ENCODE measurements around the gene GJD4. TPM values are rescaled to one million over a fixed set of nuclear protein-coding genes. Genes with fewer than 3 reads are reported as not detected.

GJD4 gene
- total and polyA plus RNA-seq, 4 donors, result not detected

DNA sequence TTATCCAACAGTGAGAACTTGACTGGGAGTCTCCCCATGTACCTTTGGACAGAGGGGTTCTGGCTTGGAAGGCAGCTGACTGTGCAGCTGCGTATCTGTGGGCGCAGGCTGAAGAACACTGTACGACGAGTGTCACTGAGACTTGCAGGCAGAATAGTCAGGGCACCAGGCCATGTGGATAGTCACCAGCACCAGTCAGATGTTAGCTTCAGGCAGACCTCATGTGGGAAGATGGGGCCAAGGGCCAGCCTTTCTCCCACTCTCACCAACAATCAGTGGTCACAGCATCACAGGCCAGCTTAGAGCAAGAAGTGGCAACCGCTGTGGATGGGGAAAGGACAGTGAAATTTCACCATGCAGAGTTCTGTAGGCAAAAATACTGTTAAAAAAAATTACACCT, 43.4 kb upstream of the GJD4 start:
- DNase-seq (ENCODE audit: low spot score), result no peak
- no peak overlapping the region for H3K9ac ChIP-seq (ENCODE audit: low read depth in 1 of 2, low read length in 2 of 2)
- TF ChIP-seq HNF4G (IDR thresholded peaks at IDR 0.05) (no peak), YY1 (IDR thresholded peaks at IDR 0.05) (no peak)
- H3K27ac ChIP-seq (ENCODE audit: low read depth in 1 of 2, low read length in 2 of 2), result no peak overlapping the region
- H3K9me3 ChIP-seq (ENCODE audit: control insufficient read depth in 4 of 4, low read length in 3 of 4), result no peaks in the 10 kb centered on the region
- H3K4me1 ChIP-seq (ENCODE audit: control insufficient read depth in 4 of 4, insufficient read depth in 4 of 4, low read length in 3 of 4), result peaks cover 0 to 2% (median 0%) of the 10 kb centered on the region in 4 donors
- 94% methylated on average over 5 of the region's 5 CpGs for WGBS
- H3K4me3 ChIP-seq (ENCODE audit: low read depth in 1 of 3, low read length in 3 of 3), result no peak overlapping the region
- H3K27me3 ChIP-seq (ENCODE audit: control insufficient read depth in 4 of 4, insufficient read depth in 4 of 4, low read length in 3 of 4), result no peaks in the 10 kb centered on the region
- peaks cover 0 to 5% (median 2%) of the 10 kb centered on the region in 4 donors for H3K36me3 ChIP-seq (ENCODE audit: control insufficient read depth in 4 of 4, insufficient read depth in 3 of 4, low read depth in 1 of 4, low read length in 3 of 4)

DNA sequence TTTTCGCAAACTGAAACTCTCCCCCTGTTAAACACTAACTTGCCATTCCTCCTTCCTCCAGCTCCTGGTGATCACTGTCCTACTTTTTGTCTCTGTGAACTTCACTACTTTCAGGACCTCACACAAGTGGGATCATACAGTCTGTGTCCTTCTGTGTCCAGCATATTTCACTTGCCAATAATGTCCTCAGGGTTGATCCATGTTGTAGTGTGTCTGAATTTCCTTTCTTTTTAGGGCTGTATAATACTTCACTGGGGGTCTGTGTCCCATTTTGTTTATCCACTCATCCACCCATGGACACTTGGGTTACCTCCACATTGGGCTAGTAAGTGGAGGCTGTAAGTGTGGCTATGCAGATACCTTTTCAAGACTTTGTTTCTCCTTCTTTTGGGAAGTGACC, 42.7 kb upstream of the GJD4 start:
- Histone ChIP-seq H3K9me3 (ENCODE audit: control insufficient read depth in 4 of 4, low read length in 3 of 4) (no peaks in the 10 kb centered on the region), H3K27ac (ENCODE audit: low read depth in 1 of 2, low read length in 2 of 2) (no peak overlapping the region), H3K4me1 (ENCODE audit: control insufficient read depth in 4 of 4, insufficient read depth in 4 of 4, low read length in 3 of 4) (peaks cover 0 to 2% (median 0%) of the 10 kb centered on the region in 4 donors), H3K4me3 (ENCODE audit: low read depth in 1 of 3, low read length in 3 of 3) (no peak overlapping the region), H3K27me3 (ENCODE audit: control insufficient read depth in 4 of 4, insufficient read depth in 4 of 4, low read length in 3 of 4) (no peaks in the 10 kb centered on the region), H3K9ac (ENCODE audit: low read depth in 1 of 2, low read length in 2 of 2) (no peak overlapping the region), H3K36me3 (ENCODE audit: control insufficient read depth in 4 of 4, insufficient read depth in 3 of 4, low read depth in 1 of 4, low read length in 3 of 4) (peaks cover 0 to 5% (median 2%) of the 10 kb centered on the region in 4 donors)
- DNase-seq (ENCODE audit: low spot score), result no peak
- TF ChIP-seq HNF4A (conservative IDR thresholded peaks at IDR 0.05) (no peak), JUND (IDR thresholded peaks at IDR 0.05) (no peak), FOXA2 (IDR thresholded peaks at IDR 0.05) (no peak), RXRA (IDR thresholded peaks at IDR 0.05) (no peak)
- WGBS, result 98% methylated on average over 1 of the region's 1 CpG

DNA sequence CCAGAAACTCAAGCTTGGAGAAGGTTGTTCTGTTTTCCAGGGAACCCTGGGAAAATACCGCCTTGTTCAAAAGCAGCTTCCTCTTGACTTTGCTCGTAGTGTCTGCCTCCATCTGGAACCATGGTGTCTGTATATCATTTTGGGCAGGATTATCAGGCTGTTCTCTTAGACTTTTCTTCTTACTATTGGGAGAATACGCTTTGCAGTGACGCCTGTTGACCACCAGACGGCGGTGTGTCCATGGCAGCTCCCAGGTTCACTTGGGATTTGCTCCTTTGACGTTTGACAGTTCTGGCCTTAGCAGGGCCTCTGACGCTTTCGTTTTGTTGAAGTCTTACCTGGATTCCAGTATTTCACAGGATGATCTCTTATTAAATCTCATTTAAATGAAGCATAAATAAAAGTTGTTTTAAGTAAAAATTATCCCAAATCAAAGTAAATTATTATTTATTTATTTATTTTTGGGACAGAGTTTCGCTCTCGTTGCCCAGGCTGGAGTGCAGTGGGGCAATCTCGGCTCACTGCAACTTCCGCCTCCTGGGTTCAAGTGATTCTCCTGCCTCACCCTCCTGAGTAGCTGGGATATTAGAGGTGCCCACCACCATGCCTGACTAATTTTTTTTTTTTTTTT, 41.8 kb upstream of the GJD4 start:
- H3K27ac ChIP-seq (ENCODE audit: low read depth in 1 of 2, low read length in 2 of 2), result no peak overlapping the region
- 44% methylated on average over 13 of the region's 13 CpGs for WGBS
- H3K36me3 ChIP-seq (ENCODE audit: control insufficient read depth in 4 of 4, insufficient read depth in 3 of 4, low read depth in 1 of 4, low read length in 3 of 4), result peaks cover 1 to 5% (median 3%) of the 10 kb centered on the region in 4 donors
- no peak overlapping the region for H3K9ac ChIP-seq (ENCODE audit: low read depth in 1 of 2, low read length in 2 of 2)
- no peaks in the 10 kb centered on the region for H3K27me3 ChIP-seq (ENCODE audit: control insufficient read depth in 4 of 4, insufficient read depth in 4 of 4, low read length in 3 of 4)
- H3K4me1 ChIP-seq (ENCODE audit: control insufficient read depth in 4 of 4, insufficient read depth in 4 of 4, low read length in 3 of 4), result peaks cover 0 to 2% (median 0%) of the 10 kb centered on the region in 4 donors
- H3K4me3 ChIP-seq (ENCODE audit: low read depth in 1 of 3, low read length in 3 of 3), result no peak overlapping the region
- no peaks in the 10 kb centered on the region for H3K9me3 ChIP-seq (ENCODE audit: control insufficient read depth in 4 of 4, low read length in 3 of 4)
- peak in 1 of 2 donors; percentile 38 for TF ChIP-seq RXRA (IDR thresholded peaks at IDR 0.05)
- TF ChIP-seq JUND (IDR thresholded peaks at IDR 0.05), result no peak
- TF ChIP-seq RAD21 (IDR thresholded peaks at IDR 0.05), result peak; percentile 83 to 95
- TF ChIP-seq EGR1 (IDR thresholded peaks at IDR 0.05; ENCODE audit: low read depth in 2 of 2), result peak in 1 of 2 donors; percentile 21
- TF ChIP-seq, protein P1, sequence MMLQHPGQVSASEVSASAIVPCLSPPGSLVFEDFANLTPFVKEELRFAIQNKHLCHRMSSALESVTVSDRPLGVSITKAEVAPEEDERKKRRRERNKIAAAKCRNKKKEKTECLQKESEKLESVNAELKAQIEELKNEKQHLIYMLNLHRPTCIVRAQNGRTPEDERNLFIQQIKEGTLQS (IDR thresholded peaks at IDR 0.05), result no peak
- no peak for TF ChIP-seq FOXA2 (IDR thresholded peaks at IDR 0.05)
- TF ChIP-seq, protein P2, sequence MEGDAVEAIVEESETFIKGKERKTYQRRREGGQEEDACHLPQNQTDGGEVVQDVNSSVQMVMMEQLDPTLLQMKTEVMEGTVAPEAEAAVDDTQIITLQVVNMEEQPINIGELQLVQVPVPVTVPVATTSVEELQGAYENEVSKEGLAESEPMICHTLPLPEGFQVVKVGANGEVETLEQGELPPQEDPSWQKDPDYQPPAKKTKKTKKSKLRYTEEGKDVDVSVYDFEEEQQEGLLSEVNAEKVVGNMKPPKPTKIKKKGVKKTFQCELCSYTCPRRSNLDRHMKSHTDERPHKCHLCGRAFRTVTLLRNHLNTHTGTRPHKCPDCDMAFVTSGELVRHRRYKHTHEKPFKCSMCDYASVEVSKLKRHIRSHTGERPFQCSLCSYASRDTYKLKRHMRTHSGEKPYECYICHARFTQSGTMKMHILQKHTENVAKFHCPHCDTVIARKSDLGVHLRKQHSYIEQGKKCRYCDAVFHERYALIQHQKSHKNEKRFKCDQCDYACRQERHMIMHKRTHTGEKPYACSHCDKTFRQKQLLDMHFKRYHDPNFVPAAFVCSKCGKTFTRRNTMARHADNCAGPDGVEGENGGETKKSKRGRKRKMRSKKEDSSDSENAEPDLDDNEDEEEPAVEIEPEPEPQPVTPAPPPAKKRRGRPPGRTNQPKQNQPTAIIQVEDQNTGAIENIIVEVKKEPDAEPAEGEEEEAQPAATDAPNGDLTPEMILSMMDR (IDR thresholded peaks at IDR 0.05; ENCODE audit: low read depth, low read length, missing input control), result peak; percentile 98
- TF ChIP-seq NR2F2 (IDR thresholded peaks at IDR 0.05), result no peak
- TF ChIP-seq HNF4A (conservative IDR thresholded peaks at IDR 0.05), result peak in 1 of 2 donors; percentile 32
- DNase-seq (ENCODE audit: low spot score), result peak; percentile 61
